Epithelial cell of prostate (primary cell): ENCODE measurements around the gene MRAP2.
"Not testable (repeated sequence)": the region's sequence is repeated elsewhere in the genome, so short reads cannot be mapped to it uniquely, and the experiment has no call there.

Source experiments
- DNase-seq: peaks from one replicate; pipeline ENCODE4 v3.0.0-alpha.2; 2011; ENCODE audit warnings: low read depth, low spot score
- H3K27ac ChIP-seq: fragments of 450-650 bp; 2 replicates; pipeline ENCODE4 v1.5.1; 2017; ENCODE audit warnings: mild to moderate bottlenecking

MRAP2 gene

GRCh38 chr6:84066536-84066935, 33.0 kb downstream of the MRAP2 start:
- H3K27ac ChIP-seq = peak overlapping the region; percentile 1
- no peak for DNase-seq

- DNase-seq, H3K27ac ChIP-seq: not testable (repeated sequence)
Measured at GRCh38 chr6:84068873-84069272, 35.3 kb downstream of the MRAP2 start.

- H3K27ac ChIP-seq = no peak overlapping the region
- no peak for DNase-seq
Measured at GRCh38 chr6:84072442-84072997, 38.9 kb downstream of the MRAP2 start.

GRCh38 chr6:84074988-84075781, 41.6 kb downstream of the MRAP2 start:
- no peak overlapping the region for H3K27ac ChIP-seq
- peak; percentile 8 for DNase-seq

- H3K27ac ChIP-seq = no peak overlapping the region
- no peak for DNase-seq
Measured at GRCh38 chr6:84077645-84078044, 44.1 kb downstream of the MRAP2 start.

GRCh38 chr6:84078335-84078734, 44.8 kb downstream of the MRAP2 start:
- no peak overlapping the region for H3K27ac ChIP-seq
- DNase-seq = no peak

GRCh38 chr6:84081222-84081621, 47.6 kb downstream of the MRAP2 start:
- DNase-seq = no peak
- no peak overlapping the region for H3K27ac ChIP-seq

- DNase-seq = no peak
- H3K27ac ChIP-seq = no peak overlapping the region
Measured at GRCh38 chr6:84082689-84083265, 49.2 kb downstream of the MRAP2 start.

- not testable (repeated sequence) for H3K27ac ChIP-seq
Measured at GRCh38 chr6:84084705-84085104, 51.1 kb downstream of the MRAP2 start.

GRCh38 chr6:84086056-84086455, 52.5 kb downstream of the MRAP2 start:
- DNase-seq = no peak
- H3K27ac ChIP-seq = no peak overlapping the region

More at GRCh38 chr6:84084705-84085104, 51.1 kb downstream of the MRAP2 start:
- DNase-seq = not testable (repeated sequence)

GRCh38 chr6:84086545-84087429, 53.2 kb downstream of the MRAP2 start:
- no peak overlapping the region for H3K27ac ChIP-seq
- DNase-seq = no peak

- DNase-seq = no peak
- H3K27ac ChIP-seq = no peak overlapping the region
Measured at GRCh38 chr6:84089081-84089480, 55.5 kb downstream of the MRAP2 start.

- no peak overlapping the region for H3K27ac ChIP-seq
- DNase-seq = no peak
Measured at GRCh38 chr6:84089552-84089951, 56.0 kb downstream of the MRAP2 start.

GRCh38 chr6:84093441-84094435, 60.2 kb downstream of the MRAP2 start:
- H3K27ac ChIP-seq = no peak overlapping the region
- DNase-seq = peak; percentile 14

GRCh38 chr6:84095156-84095555, 61.6 kb downstream of the MRAP2 start:
- no peak overlapping the region for H3K27ac ChIP-seq
- no peak for DNase-seq

- no peak overlapping the region for H3K27ac ChIP-seq
- no peak for DNase-seq
Measured at GRCh38 chr6:84103029-84103428, 69.5 kb downstream of the MRAP2 start.

- DNase-seq = peak; percentile 52
- H3K27ac ChIP-seq = peak overlapping the region; percentile 33
Measured at GRCh38 chr6:84105215-84105924, 71.8 kb downstream of the MRAP2 start.

GRCh38 chr6:84107495-84107894, 73.9 kb downstream of the MRAP2 start:
- DNase-seq = no peak

GRCh38 chr6:84111351-84111750, 77.8 kb downstream of the MRAP2 start:
- not testable (repeated sequence) for H3K27ac ChIP-seq, DNase-seq

More at GRCh38 chr6:84107495-84107894, 73.9 kb downstream of the MRAP2 start:
- H3K27ac ChIP-seq = no peak overlapping the region
